Astrocyte of the hippocampus (primary cell): ENCODE results near the gene KCNAB3.

ENCODE experiments used
- DNase-seq: peaks from one replicate; pipeline ENCODE4 v3.0.0; 2011; ENCODE audit warnings: low read depth, low spot score

Gene KCNAB3

GRCh38 chr17:7880076-7880868, 49.4 kb downstream of the KCNAB3 start:
- DNase-seq: no peak

GRCh38 chr17:7878234-7878633, 51.4 kb downstream of the KCNAB3 start:
- DNase-seq: no peak

- no peak for DNase-seq
Observed at GRCh38 chr17:7875804-7876370, 53.8 kb downstream of the KCNAB3 start.

GRCh38 chr17:7873051-7873450, 56.6 kb downstream of the KCNAB3 start:
- DNase-seq: no peak
